GM12874 (cell line): Measurements from ENCODE around the gene ABCA1.

Source experiments
- TF ChIP-seq, protein P1 (sequence below): IDR thresholded peaks from 2 replicates; pipeline ENCODE4 v1.5.1; 2011; ENCODE audit warnings: low read depth, mild to moderate bottlenecking, control low read depth, low read length, moderate library complexity; ENCODE audit not compliant: insufficient read depth

Gene ABCA1

GRCh38 chr9:104802906-104803305 is 125.0 kb downstream of the ABCA1 start:
- TF ChIP-seq, protein P1, sequence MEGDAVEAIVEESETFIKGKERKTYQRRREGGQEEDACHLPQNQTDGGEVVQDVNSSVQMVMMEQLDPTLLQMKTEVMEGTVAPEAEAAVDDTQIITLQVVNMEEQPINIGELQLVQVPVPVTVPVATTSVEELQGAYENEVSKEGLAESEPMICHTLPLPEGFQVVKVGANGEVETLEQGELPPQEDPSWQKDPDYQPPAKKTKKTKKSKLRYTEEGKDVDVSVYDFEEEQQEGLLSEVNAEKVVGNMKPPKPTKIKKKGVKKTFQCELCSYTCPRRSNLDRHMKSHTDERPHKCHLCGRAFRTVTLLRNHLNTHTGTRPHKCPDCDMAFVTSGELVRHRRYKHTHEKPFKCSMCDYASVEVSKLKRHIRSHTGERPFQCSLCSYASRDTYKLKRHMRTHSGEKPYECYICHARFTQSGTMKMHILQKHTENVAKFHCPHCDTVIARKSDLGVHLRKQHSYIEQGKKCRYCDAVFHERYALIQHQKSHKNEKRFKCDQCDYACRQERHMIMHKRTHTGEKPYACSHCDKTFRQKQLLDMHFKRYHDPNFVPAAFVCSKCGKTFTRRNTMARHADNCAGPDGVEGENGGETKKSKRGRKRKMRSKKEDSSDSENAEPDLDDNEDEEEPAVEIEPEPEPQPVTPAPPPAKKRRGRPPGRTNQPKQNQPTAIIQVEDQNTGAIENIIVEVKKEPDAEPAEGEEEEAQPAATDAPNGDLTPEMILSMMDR: no peak

DNA sequence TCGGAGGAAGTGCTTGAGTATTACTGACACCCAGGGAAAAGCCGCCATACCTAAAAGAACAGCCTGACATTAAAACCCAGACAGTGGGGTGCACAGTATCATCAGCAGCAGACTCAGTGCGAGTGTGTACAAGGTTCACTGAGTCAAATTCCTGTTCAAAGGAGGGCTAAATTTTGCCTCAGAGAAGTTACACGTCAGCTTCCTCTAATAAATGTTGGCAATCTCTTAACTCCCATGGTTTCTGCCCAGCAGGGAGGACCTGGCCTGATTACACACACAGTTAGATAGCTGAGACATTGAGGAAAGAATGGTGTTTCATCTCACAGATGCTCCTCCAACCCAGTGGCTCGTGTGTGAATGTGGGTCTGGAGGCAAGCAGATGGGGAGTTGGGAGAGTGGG is 125.8 kb downstream of the ABCA1 start:
- TF ChIP-seq, protein P1: no peak

GRCh38 chr9:104800068-104800785 is 127.7 kb downstream of the ABCA1 start:
- TF ChIP-seq, protein P1: no peak

DNA sequence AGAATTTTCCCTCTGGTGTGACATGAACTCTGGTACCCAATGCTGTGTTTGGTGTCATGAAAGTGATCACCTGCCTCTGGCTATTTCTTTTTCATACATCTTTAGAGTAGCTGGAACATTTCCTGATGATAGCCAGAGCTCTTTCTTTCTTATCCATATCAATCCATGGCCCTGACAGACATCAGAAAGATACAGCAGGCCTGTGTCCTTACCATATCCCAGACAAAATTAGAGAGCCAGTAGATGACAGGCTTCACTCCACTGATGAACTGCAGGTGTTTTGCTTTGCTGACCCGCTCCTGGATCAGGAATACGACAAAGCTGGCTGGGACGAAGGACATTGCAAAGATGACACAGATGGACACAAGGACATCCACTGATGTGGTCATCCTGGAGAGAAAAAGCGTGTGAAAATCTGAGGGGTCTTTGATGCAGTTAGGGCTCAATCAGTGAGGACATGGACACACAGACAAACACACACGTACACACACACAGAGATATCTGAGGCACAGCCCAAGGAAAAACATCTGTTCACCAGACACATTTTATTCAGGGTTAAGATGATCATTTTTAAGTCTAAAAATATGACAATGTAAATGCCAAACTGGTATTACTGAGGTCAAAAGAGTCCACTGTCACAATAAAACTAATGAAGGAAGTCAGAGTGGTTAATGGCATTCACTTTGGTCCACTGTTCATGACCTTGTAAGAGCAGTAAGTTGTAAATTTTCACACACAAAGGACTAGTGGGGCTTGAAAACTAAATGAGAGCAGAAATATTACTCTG is 129.6 kb downstream of the ABCA1 start:
- TF ChIP-seq, protein P1: no peak

DNA sequence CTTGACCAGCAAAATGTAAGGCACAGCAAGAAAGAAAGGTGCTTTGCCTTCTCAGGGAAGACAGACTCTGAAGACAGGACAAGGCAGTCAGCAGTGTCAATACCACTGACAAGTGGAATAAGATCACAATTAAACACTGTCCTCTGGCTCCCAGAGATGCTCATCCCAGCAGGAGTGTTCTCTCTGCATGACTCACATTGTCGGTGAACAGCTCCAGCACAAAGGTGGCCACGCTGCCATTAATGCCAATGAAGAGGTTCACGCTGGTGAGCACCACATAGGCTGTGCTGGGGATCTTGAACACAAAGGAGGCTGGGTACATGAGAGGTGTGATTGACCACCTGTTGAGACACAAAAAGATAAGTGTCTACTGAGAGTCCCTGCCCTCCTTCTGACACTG is 132.1 kb downstream of the ABCA1 start:
- TF ChIP-seq, protein P1: no peak

- TF ChIP-seq, protein P1: no peak
Measured at GRCh38 chr9:104795082-104795481, 132.9 kb downstream of the ABCA1 start.

DNA sequence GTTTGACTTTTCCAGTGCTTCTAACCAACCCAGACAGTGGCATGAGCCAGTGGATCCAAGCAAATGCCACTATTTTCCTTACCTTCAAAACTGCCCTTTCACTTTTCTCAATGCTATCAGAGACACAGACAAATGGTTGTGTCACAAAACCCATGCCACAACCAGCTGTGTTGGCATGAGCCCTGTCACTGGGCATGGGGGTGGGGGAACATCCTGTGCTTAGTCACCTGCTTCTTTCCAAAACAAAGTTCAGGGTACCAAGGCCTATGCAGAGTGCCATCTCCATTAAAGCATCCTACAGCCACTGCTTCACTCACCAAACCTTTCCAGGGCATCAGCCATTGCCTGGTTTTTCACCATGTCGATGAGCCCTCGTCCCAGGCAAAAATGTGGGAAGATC is 133.9 kb downstream of the ABCA1 start:
- TF ChIP-seq, protein P1: no peak
